Heart left ventricle (tissue), 16 donors: ENCODE data around the gene MVD. TPM values are rescaled to one million over a fixed set of nuclear protein-coding genes. Genes with fewer than 3 reads are reported as not detected.
A peak's percentile ranks its signal among the peaks of the same experiment; 100 is the strongest.

Source experiments
- ATAC-seq, 4 donors: fragments of 200-7000 bp; cut with Tn5 transposase; one replicate each; pipeline ENCODE4 v1.9.1; 2020 to 2022; ENCODE audit warnings: moderate library complexity in 4 of 4, mild to moderate bottlenecking in 3 of 4, moderate number of reproducible peaks in 1 of 4
- DNase-seq, 5 donors: peaks; one replicate each; pipeline ENCODE4 v3.0.0-alpha.2; 2020
- H3K27ac ChIP-seq, 12 donors: fragments of 200-600 bp; sonication (generic) in 4 of 12; one replicate each; pipeline versions ENCODE4 v1.5.0 to v1.8.0; 2016 to 2022; ENCODE audit warnings: mild to moderate bottlenecking in 2 of 12
- H3K27me3 ChIP-seq, 9 donors: fragments of 200-600 bp; sonication (generic) in 2 of 9; one replicate each; pipeline versions ENCODE4 v1.5.1 to v1.8.0; 2016 to 2022; ENCODE audit warnings: mild to moderate bottlenecking in 3 of 9
- H3K36me3 ChIP-seq, 9 donors: fragments of 200-600 bp; sonication (generic) in 2 of 9; one replicate each; pipeline versions ENCODE4 v1.5.0 to v1.8.0; 2018 to 2022; ENCODE audit warnings: mild to moderate bottlenecking in 2 of 9
- H3K4me1 ChIP-seq, 12 donors: fragments of 200-600 bp; sonication (generic) in 4 of 12; one replicate each; pipeline versions ENCODE4 v1.5.0 to v1.8.0; 2016 to 2022; ENCODE audit warnings: mild to moderate bottlenecking in 3 of 12
- H3K4me3 ChIP-seq, 12 donors: fragments of 200-600 bp; sonication (generic) in 4 of 12; one replicate each; pipeline versions ENCODE4 v1.5.0 to v1.8.0; 2017 to 2022; ENCODE audit warnings: mild to moderate bottlenecking in 9 of 12, moderate library complexity in 4 of 12
- H3K9me3 ChIP-seq, 12 donors: fragments of 200-600 bp; sonication (generic) in 4 of 12; one replicate each; pipeline versions ENCODE4 v1.5.0 to v1.8.0; 2016 to 2022; ENCODE audit warnings: mild to moderate bottlenecking in 1 of 12
- CTCF ChIP-seq, 12 donors: fragments of 200-600 bp; sonication (generic) in 4 of 12; IDR thresholded peaks; one replicate each; pipeline versions ENCODE4 v1.5.0 to v1.8.0; 2018 to 2022; ENCODE audit warnings: antibody characterized with exemption in 12 of 12, mild to moderate bottlenecking in 5 of 12
- POLR2A ChIP-seq, 2 donors: fragments of 450-650 bp; IDR thresholded peaks; one replicate each; pipeline ENCODE4 v1.6.1; 2017; ENCODE audit warnings: antibody characterized with exemption in 2 of 2, mild to moderate bottlenecking in 2 of 2, moderate library complexity in 2 of 2
- WGBS, 4 donors: extraction: QIAGEN DNeasy Blood & Tissue Kit in 2 of 4; methylation state at CpG; one replicate each; pipeline versions ENCODE4 v1.1.5 to v1.1.7; 2013 to 2018; 5-methylcytosine and 5-hydroxymethylcytosine counted together
- intact Hi-C, 10 donors: fragments of 100-400 bp; cut with DNase I; formaldehyde crosslinking; loops; one replicate each; pipeline versions ENCODE4 v1.11.1 to v1.14.2; 2022
- polyA plus RNA-seq, 2 donors: library from polyadenylated mRNA; stranded (reverse); fragments of 200-250 nt; gene quantifications; one replicate each; pipeline ENCODE4 v1.2.3, GENCODE V29; 2013
- total RNA-seq, 9 donors: library from RNA; depleted of rRNA in 2 of 9; stranded (reverse); fragments of >200 nt in 2 of 9; fragmentation: NEBNext Ultra II Directional in 3 of 9; extraction: Animal tissue kit (Norgen Biotek cat#: 25700) in 3 of 9; gene quantifications; one replicate each; pipeline versions ENCODE4 v1.1.0 to v1.2.4, GENCODE V29; 2016 to 2023
- donor health status: ischemic (EF 13 %, LVEDD 7.1; RV severe dilation, severe dysfunction).
- donor health status: healthy with polysubstance abuse.
- donor health status: DM: no; HTN: yes; CAD: no.
- donor health status: DM: no; HTN: no; CAD: no.
- donor health status: ischemic (EF 25% LVEDD 6.9; RV normal size, moderate dysfunction).
- donor health status: ischemic (EF 25% LVEDD 5.7; RV mildly dilated, moderate dysfunction).
- donor health status: healthy.
- donor health status: DM: yes; HTN: yes; CAD: no.
- donor health status: ischemic (EF 35%, LVEDD 5.7; RV mildly dilated, moderate dysfunction).
- donor health status: nonischemic (EF 11% LVEDD 7.7; RV severe dilation, severe dysfunction).
- donor health status: DM: yes; HTN: yes; CAD: no.
- donor health status: PGD.
- donor health status: ischemic (EF 29% LVEDD 5.4; RV normal size, mild dysfunction).
- donor health status: nonischemic (EF 23%, LVEDD 6.1; RV moderate dilation, normal function).

MVD gene
- total and polyA plus RNA-seq, 11 donors: 17.5 to 41.2 (median 21.0) TPM

GRCh38 chr16:88635671-88636319 is 27.1 kb downstream of the MVD start:
- Histone ChIP-seq H3K4me3 (no peak overlapping the region), H3K9me3 (no peaks in the 10 kb centered on the region), H3K4me1 (peaks cover 0 to 32% (median 13%) of the 10 kb centered on the region in 12 donors), H3K27ac (no peak overlapping the region), H3K36me3 (peaks cover 0 to 24% (median 19%) of the 10 kb centered on the region in 9 donors), H3K27me3 (peaks cover 16 to 57% (median 26%) of the 10 kb centered on the region in 9 donors)
- intact Hi-C loops: no loop called here
- WGBS, 4 donors: 94 to 96% (median 95%) methylated on average over 15 to 17 of the region's 17 CpGs
- ATAC-seq (no peak), DNase-seq (no peak)
- no peak for TF ChIP-seq POLR2A (IDR thresholded peaks at IDR 0.05)
- TF ChIP-seq CTCF (IDR thresholded peaks at IDR 0.05): no peak

- Histone ChIP-seq H3K4me3 (peak overlapping the region; percentile 0 to 62 (median 50)), H3K9me3 (no peaks in the 10 kb centered on the region), H3K27ac (peak overlapping the region in 1 of 12 donors; percentile 83), H3K27me3 (peaks cover 16 to 50% (median 20%) of the 10 kb centered on the region in 9 donors), H3K36me3 (peaks cover 0 to 31% (median 25%) of the 10 kb centered on the region in 9 donors), H3K4me1 (peaks cover 0 to 32% (median 14%) of the 10 kb centered on the region in 12 donors)
- intact Hi-C loops: no loop called here
- DNase-seq: no peak
- ATAC-seq: no peak
- TF ChIP-seq CTCF (IDR thresholded peaks at IDR 0.05): no peak
- TF ChIP-seq POLR2A (IDR thresholded peaks at IDR 0.05): no peak
- WGBS, 4 donors: 46 to 72% (median 57%) methylated on average over 17 to 28 of the region's 28 CpGs
Measured at GRCh38 chr16:88634994-88635670, 27.8 kb downstream of the MVD start.

- WGBS, 4 donors: 15 to 37% (median 26%) methylated on average over 42 to 81 of the region's 82 CpGs
- peak in 3 of 4 donors; percentile 39 to 80 (median 54) for ATAC-seq
- H3K27ac ChIP-seq: peak overlapping the region in 4 of 12 donors; percentile 26 to 83 (median 40)
- TF ChIP-seq CTCF (IDR thresholded peaks at IDR 0.05) (no peak), POLR2A (IDR thresholded peaks at IDR 0.05) (no peak)
- peak overlapping the region; percentile 0 to 62 (median 50) for H3K4me3 ChIP-seq
- intact Hi-C loops: no loop called here
- H3K36me3 ChIP-seq: peaks cover 0 to 39% (median 33%) of the 10 kb centered on the region in 9 donors
- peaks cover 0 to 26% (median 14%) of the 10 kb centered on the region in 12 donors for H3K4me1 ChIP-seq
- DNase-seq: peak; percentile 58 to 78 (median 60)
- H3K27me3 ChIP-seq: peaks cover 10 to 43% (median 15%) of the 10 kb centered on the region in 9 donors
- no peaks in the 10 kb centered on the region for H3K9me3 ChIP-seq
Measured at GRCh38 chr16:88634141-88634993, 28.5 kb downstream of the MVD start.
